Left lung (tissue), 10 donors: Measurements from ENCODE around the gene MED15. TPM values are rescaled to one million over a fixed set of nuclear protein-coding genes. Genes with fewer than 3 reads are reported as not detected.

Experiments used
- ATAC-seq: fragments of 200-7000 bp; cut with Tn5 transposase; one replicate; pipeline ENCODE4 v1.9.1; 2020; ENCODE audit warnings: moderate library complexity
- DNase-seq, 4 donors: peaks; one replicate each; pipeline ENCODE4 v3.0.0-alpha.2; 2013 to 2020
- H3K27ac ChIP-seq, 2 donors: fragments of 200-600 bp; sonication (generic) in 1 of 2; one replicate each; pipeline versions ENCODE4 v1.5.0 to v1.8.0; 2020 to 2021
- H3K27me3 ChIP-seq, 2 donors: fragments of 200-600 bp; sonication (generic) in 1 of 2; one replicate each; pipeline versions ENCODE4 v1.5.0 to v1.8.0; 2020 to 2021
- H3K36me3 ChIP-seq, 2 donors: fragments of 200-600 bp; sonication (generic) in 1 of 2; one replicate each; pipeline versions ENCODE4 v1.5.0 to v1.8.0; 2020 to 2021
- H3K4me1 ChIP-seq, 2 donors: fragments of 200-600 bp; one replicate each; pipeline ENCODE4 v1.8.0; 2021
- H3K4me3 ChIP-seq, 2 donors: fragments of 200-600 bp; sonication (generic) in 1 of 2; one replicate each; pipeline versions ENCODE4 v1.5.0 to v1.8.0; 2020 to 2021; ENCODE audit warnings: mild to moderate bottlenecking in 1 of 2
- H3K9me3 ChIP-seq, 2 donors: fragments of 200-600 bp; sonication (generic) in 1 of 2; one replicate each; pipeline versions ENCODE4 v1.5.0 to v1.8.0; 2020 to 2021
- CTCF ChIP-seq, 2 donors: fragments of 200-600 bp; sonication (generic) in 1 of 2; IDR thresholded peaks; one replicate each; pipeline versions ENCODE4 v1.5.0 to v1.8.0; 2021; ENCODE audit warnings: antibody characterized with exemption in 2 of 2
- intact Hi-C, 2 donors: fragments of 100-400 bp; cut with DNase I; formaldehyde crosslinking; loops; one replicate each; pipeline versions ENCODE4 v1.11.2 to v1.14.2; 2022
- polyA plus RNA-seq, 6 donors: library from polyadenylated mRNA; unstranded; fragments of 120-200 nt; gene quantifications; one replicate each; pipeline ENCODE4 v1.2.1, GENCODE V29; 2013; ENCODE audit not compliant: insufficient read length in 6 of 6
- total RNA-seq, 2 donors: library from RNA; stranded (reverse); fragmentation: NEBNext Ultra II Directional; extraction: Animal tissue kit (Norgen Biotek cat#: 25700); gene quantifications; one replicate each; pipeline ENCODE4 v1.2.1, GENCODE V29; 2021
- donor health status: DM: no; HTN: yes; CAD: no.
- donor health status: DM: no; HTN: no; CAD: no.

MED15 gene
- total and polyA plus RNA-seq, 8 donors: 47.2 to 121 (median 56.3) TPM

GRCh38 chr22:20491346-20491745 lies 16.1 kb upstream of the MED15 start:
- H3K27ac ChIP-seq: no peak overlapping the region
- intact Hi-C loops: loop anchor here in 1 of 2 donors (10.0 kb wide), 1 partner anchor 67 kb away; no protein-coding TSS in a partner anchor
- ATAC-seq (no peak), DNase-seq (no peak)
- H3K4me1 ChIP-seq: peaks cover 13 to 18% of the 10 kb centered on the region in 2 donors
- H3K4me3 ChIP-seq: no peak overlapping the region
- H3K9me3 ChIP-seq: no peaks in the 10 kb centered on the region
- peaks cover 0 to 14% of the 10 kb centered on the region in 2 donors for H3K36me3 ChIP-seq
- TF ChIP-seq CTCF (IDR thresholded peaks at IDR 0.05): no peak
- no peaks in the 10 kb centered on the region for H3K27me3 ChIP-seq

GRCh38 chr22:20494978-20495860 lies 12.2 kb upstream of the MED15 start, which contains the start of gene KLHL22:
TSS of gene KLHL22 (minus strand) at chr22:20495795. CDS start at chr22:20489211, 6,584 bp downstream.
- peak in 3 of 4 donors; percentile 27 to 86 (median 43) for DNase-seq

GRCh38 chr22:20495861-20496681 lies 11.3 kb upstream of the MED15 start:
- Histone ChIP-seq H3K27ac (peak overlapping the region; percentile 93 to 94), H3K36me3 (peaks cover 0 to 8% of the 10 kb centered on the region in 2 donors), H3K27me3 (no peaks in the 10 kb centered on the region), H3K9me3 (no peaks in the 10 kb centered on the region), H3K4me1 (peaks cover 11 to 25% of the 10 kb centered on the region in 2 donors), H3K4me3 (peak overlapping the region; percentile 72 to 73)
- ATAC-seq (peak; percentile 97), DNase-seq (peak; percentile 89 to 99 (median 94))
- intact Hi-C loops: loop anchor here in 1 of 2 donors (10.0 kb wide), 1 partner anchor 71 kb away; no protein-coding TSS in a partner anchor
- TF ChIP-seq CTCF (IDR thresholded peaks at IDR 0.05): peak; percentile 76 to 82

More at GRCh38 chr22:20494978-20495860, 12.2 kb upstream of the MED15 start, which contains the start of gene KLHL22:
- H3K4me1 ChIP-seq: peaks cover 11 to 25% of the 10 kb centered on the region in 2 donors
- H3K9me3 ChIP-seq: no peaks in the 10 kb centered on the region
- H3K36me3 ChIP-seq: no peaks in the 10 kb centered on the region
- H3K27ac ChIP-seq: peak within 1 kb of the TSS; percentile 93 to 94
- H3K27me3 ChIP-seq: no peaks in the 10 kb centered on the region
- H3K4me3 ChIP-seq: peak within 1 kb of the TSS; percentile 72 to 73
- intact Hi-C loops: loop anchor here in 1 of 2 donors (10.0 kb wide), 1 partner anchor 70 kb away; no protein-coding TSS in a partner anchor
- TF ChIP-seq CTCF (IDR thresholded peaks at IDR 0.05): no peak
- ATAC-seq: peak; percentile 20

- H3K4me3 ChIP-seq: no peak overlapping the region
- ATAC-seq: no peak
- peaks cover 0 to 15% of the 10 kb centered on the region in 2 donors for H3K36me3 ChIP-seq
- no peak overlapping the region for H3K27ac ChIP-seq
- no peak for TF ChIP-seq CTCF (IDR thresholded peaks at IDR 0.05)
- peaks cover 11 to 25% of the 10 kb centered on the region in 2 donors for H3K4me1 ChIP-seq
- intact Hi-C loops: loop anchor here in 1 of 2 donors (10.0 kb wide), 1 partner anchor 73 kb away; no protein-coding TSS in a partner anchor
- H3K27me3 ChIP-seq: no peaks in the 10 kb centered on the region
- no peak for DNase-seq
- H3K9me3 ChIP-seq: no peaks in the 10 kb centered on the region
Observed at GRCh38 chr22:20497426-20497825, 10.0 kb upstream of the MED15 start.
